SK-N-SH treated with all-trans-retinoic acid at 6 μM for 48 hours (cell line): ENCODE measurements around the gene STK4.

Source experiments
- ARNTL ChIP-seq: fragments of 450-650 bp; formaldehyde crosslinking; IDR thresholded peaks from 2 replicates; pipeline ENCODE4 v1.5.0; 2020; ENCODE audit warnings: low read depth, mild to moderate bottlenecking, moderate library complexity, borderline replicate concordance
- GLIS3 ChIP-seq: fragments of 250-450 bp; sonication (Bioruptor Pico); IDR thresholded peaks from 2 replicates; pipeline ENCODE4 v1.5.0; 2020; ENCODE audit warnings: mild to moderate bottlenecking, moderate library complexity
- OSR1 ChIP-seq: fragments of 250-450 bp; sonication (Bioruptor Pico); IDR thresholded peaks from 2 replicates; pipeline ENCODE4 v1.8.0; 2022; ENCODE audit warnings: moderate library complexity, mild to moderate bottlenecking, inconsistent platforms
- RARB ChIP-seq: fragments of 250-450 bp; sonication (Bioruptor Pico); IDR thresholded peaks from 2 replicates; pipeline ENCODE4 v1.8.0; 2021; ENCODE audit warnings: mild to moderate bottlenecking, moderate library complexity
- TCF4 ChIP-seq: fragments of 250-450 bp; sonication (Bioruptor Pico); IDR thresholded peaks from 2 replicates; pipeline ENCODE4 v1.8.0; 2021; ENCODE audit warnings: mild to moderate bottlenecking, moderate library complexity, borderline replicate concordance
- ZFP3 ChIP-seq: fragments of 250-450 bp; sonication (Bioruptor Pico); IDR thresholded peaks from 2 replicates; pipeline ENCODE4 v1.5.0; 2020; ENCODE audit warnings: mild to moderate bottlenecking, moderate library complexity
- ZFP30 ChIP-seq: fragments of 450-650 bp; formaldehyde crosslinking; IDR thresholded peaks from 2 replicates; pipeline ENCODE4 v1.5.0; 2022; ENCODE audit warnings: mild to moderate bottlenecking, moderate library complexity
- TF ChIP-seq, protein P1 (sequence below): fragments of 250-450 bp; sonication (Bioruptor Pico); IDR thresholded peaks from 2 replicates; pipeline ENCODE4 v1.8.0; 2020; ENCODE audit warnings: mild to moderate bottlenecking, moderate library complexity, borderline replicate concordance
- TF ChIP-seq, protein P2 (sequence below): fragments of 250-450 bp; sonication (Bioruptor Pico); IDR thresholded peaks from 2 replicates; pipeline ENCODE4 v1.8.0; 2021; ENCODE audit warnings: low read depth, mild to moderate bottlenecking, moderate library complexity, borderline replicate concordance

DNA sequence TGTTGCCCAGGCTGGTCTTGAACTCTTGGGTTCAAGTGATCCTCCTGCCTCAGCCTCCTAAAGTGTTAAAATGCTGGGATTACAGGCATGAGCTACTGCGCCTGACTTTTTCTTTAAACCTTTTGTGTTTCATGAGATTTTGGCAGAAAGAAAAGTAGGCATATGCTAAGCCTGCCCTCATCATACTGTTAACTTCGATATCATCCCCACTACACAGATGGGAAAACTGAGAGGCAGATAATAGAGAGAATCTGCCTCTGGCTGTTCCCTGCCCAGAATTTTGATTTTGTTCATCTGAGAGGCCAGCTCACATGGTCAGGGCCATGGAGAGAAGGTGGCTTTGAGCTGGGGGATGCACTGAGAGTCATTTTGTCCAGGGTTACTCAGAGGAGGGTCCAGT is 48.9 kb upstream of the STK4 start:
- TF ChIP-seq ARNTL (no peak), TCF4 (CRISPR knock-in tag) (no peak), RARB (CRISPR knock-in tag) (no peak), ZFP3 (no peak), ZFP30 (CRISPR knock-in tag) (no peak), OSR1 (CRISPR knock-in tag) (no peak), GLIS3 (no peak)
- TF ChIP-seq, protein P1, sequence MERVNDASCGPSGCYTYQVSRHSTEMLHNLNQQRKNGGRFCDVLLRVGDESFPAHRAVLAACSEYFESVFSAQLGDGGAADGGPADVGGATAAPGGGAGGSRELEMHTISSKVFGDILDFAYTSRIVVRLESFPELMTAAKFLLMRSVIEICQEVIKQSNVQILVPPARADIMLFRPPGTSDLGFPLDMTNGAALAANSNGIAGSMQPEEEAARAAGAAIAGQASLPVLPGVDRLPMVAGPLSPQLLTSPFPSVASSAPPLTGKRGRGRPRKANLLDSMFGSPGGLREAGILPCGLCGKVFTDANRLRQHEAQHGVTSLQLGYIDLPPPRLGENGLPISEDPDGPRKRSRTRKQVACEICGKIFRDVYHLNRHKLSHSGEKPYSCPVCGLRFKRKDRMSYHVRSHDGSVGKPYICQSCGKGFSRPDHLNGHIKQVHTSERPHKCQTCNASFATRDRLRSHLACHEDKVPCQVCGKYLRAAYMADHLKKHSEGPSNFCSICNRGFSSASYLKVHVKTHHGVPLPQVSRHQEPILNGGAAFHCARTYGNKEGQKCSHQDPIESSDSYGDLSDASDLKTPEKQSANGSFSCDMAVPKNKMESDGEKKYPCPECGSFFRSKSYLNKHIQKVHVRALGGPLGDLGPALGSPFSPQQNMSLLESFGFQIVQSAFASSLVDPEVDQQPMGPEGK (CRISPR knock-in tag), result no peak
- TF ChIP-seq, protein P2, sequence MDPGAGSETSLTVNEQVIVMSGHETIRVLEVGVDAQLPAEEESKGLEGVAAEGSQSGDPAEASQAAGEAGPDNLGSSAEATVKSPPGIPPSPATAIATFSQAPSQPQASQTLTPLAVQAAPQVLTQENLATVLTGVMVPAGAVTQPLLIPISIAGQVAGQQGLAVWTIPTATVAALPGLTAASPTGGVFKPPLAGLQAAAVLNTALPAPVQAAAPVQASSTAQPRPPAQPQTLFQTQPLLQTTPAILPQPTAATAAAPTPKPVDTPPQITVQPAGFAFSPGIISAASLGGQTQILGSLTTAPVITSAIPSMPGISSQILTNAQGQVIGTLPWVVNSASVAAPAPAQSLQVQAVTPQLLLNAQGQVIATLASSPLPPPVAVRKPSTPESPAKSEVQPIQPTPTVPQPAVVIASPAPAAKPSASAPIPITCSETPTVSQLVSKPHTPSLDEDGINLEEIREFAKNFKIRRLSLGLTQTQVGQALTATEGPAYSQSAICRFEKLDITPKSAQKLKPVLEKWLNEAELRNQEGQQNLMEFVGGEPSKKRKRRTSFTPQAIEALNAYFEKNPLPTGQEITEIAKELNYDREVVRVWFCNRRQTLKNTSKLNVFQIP (CRISPR knock-in tag), result no peak
